Dendritic cell treated with granulocyte-macrophage colony-stimulating factor and Interleukin-4, amounts not matched to agents 40 ng/mL and 50 ng/mL, for 4 days (primary cell): ENCODE data around the gene SLFN12.
"Not testable (repeated sequence)": the region's sequence is repeated elsewhere in the genome, so short reads cannot be mapped to it uniquely, and the experiment has no call there.

Source experiments
- H3K27ac Mint-ChIP-seq: one replicate; pipeline ENCODE4 v1.8.0; 2022; ENCODE audit warnings: mild to moderate bottlenecking, mixed read lengths
- H3K27me3 Mint-ChIP-seq: one replicate; pipeline ENCODE4 v1.8.0; 2022; ENCODE audit warnings: mild to moderate bottlenecking, mixed read lengths
- H3K36me3 Mint-ChIP-seq: one replicate; pipeline ENCODE4 v1.8.0; 2022; ENCODE audit warnings: low read depth, mixed read lengths
- H3K4me1 Mint-ChIP-seq: one replicate; pipeline ENCODE4 v1.8.0; 2022; ENCODE audit warnings: low read depth, mixed read lengths
- H3K4me3 Mint-ChIP-seq: one replicate; pipeline ENCODE4 v1.8.0; 2022; ENCODE audit warnings: mild to moderate bottlenecking, moderate library complexity, mixed read lengths
- H3K9me3 Mint-ChIP-seq: one replicate; pipeline ENCODE4 v1.8.0; 2022; ENCODE audit warnings: mixed read lengths
- intact Hi-C: fragments of 100-400 bp; cut with micrococcal nuclease; formaldehyde crosslinking; loops from one replicate; pipeline ENCODE4 v1.15.0; 2022

SLFN12 gene

GRCh38 chr17:35432176-35433074, at the start of gene SLFN12:
Gene SLFN12, minus strand, starts transcription at chr17:35432500. Its CDS starts 9,472 bp downstream, at chr17:35423028.
- Mint-ChIP-seq H3K9me3 (no peaks in the 10 kb centered on the region), H3K36me3 (peaks cover 37% of the 10 kb centered on the region), H3K4me1 (peaks cover 58% of the 10 kb centered on the region), H3K4me3 (peak within 1 kb of the TSS; percentile 86), H3K27me3 (no peaks in the 10 kb centered on the region), H3K27ac (peak within 1 kb of the TSS; percentile 89)
- intact Hi-C loops: loop anchor here (2.0 kb wide), 2 partner anchors 16 to 60 kb away; partner anchors contain the start of genes SLFN11 and SLFN13

DNA sequence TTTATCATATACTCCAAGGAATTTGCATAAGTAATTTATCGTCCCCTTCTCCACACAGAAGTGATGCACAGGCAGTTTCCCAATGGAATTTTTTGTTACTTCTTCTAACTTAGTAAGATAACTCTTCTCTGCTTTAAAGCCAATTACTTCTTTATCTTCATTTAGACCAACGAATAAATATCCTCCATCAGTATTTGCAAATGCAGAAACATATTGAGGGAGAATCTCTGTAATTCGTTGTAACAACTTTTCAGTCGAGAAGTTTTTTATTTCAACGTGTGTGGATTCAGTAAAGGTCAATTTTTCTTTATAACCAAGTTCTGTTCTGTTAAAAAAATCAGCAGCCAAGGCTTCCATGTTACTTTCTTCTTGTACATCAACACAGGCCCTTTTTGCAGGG, 47.0 kb upstream of the SLFN12 start:
- Mint-ChIP-seq H3K27me3 (peaks cover 59% of the 10 kb centered on the region), H3K4me1 (no peaks in the 10 kb centered on the region), H3K9me3 (peaks cover 20% of the 10 kb centered on the region), H3K4me3 (no peak overlapping the region), H3K36me3 (peaks cover 8% of the 10 kb centered on the region), H3K27ac (no peak overlapping the region)
- intact Hi-C loops: no loop called here

DNA sequence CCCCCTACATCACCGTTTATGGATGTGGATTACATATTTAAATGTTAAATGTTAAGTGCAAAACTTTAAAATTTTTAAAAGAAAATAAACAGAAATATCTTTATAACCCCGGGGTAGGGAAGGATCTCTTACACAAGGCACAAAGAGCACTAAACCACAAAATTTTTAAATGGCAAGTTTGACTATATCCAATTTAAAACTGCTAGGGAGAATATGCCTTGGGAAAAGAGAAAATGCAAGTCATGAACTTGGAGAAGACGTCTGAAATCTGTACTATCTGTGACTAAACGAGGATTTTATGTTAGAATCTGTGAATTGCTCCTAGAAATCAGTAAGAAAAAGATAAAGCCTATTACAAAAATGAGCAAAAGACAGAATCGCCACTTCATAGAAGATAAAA, 44.9 kb upstream of the SLFN12 start:
- H3K27ac Mint-ChIP-seq: no peak overlapping the region
- H3K4me3 Mint-ChIP-seq: no peak overlapping the region
- peaks cover 54% of the 10 kb centered on the region for H3K27me3 Mint-ChIP-seq
- no peaks in the 10 kb centered on the region for H3K4me1 Mint-ChIP-seq
- peaks cover 3% of the 10 kb centered on the region for H3K9me3 Mint-ChIP-seq
- no peaks in the 10 kb centered on the region for H3K36me3 Mint-ChIP-seq
- intact Hi-C loops: no loop called here

DNA sequence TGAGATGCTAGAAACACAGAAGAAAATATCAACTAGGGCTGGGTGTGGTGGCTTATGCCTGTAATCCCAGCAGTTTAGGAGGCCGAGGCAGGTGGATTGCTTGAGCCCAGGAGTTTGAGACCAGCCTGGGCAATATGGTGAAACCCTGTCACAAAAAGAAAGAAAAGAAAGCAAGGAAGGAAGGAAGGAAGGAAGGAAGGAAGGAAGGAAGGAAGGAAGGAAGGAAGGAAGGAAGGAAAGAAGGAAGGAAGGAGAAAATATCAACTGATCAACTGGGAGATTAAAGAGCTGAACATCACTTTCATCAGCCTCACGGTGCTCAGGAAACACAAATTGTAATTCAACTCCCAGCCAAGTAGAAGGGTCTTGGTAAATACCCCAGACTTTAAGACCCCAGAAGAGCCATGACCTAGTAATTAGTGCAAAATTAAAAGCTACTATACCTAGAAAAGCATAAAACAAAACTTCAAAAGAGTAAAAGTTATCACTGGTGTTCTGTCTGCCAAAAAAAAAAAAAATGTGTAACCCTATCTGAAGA, 44.1 kb upstream of the SLFN12 start:
- no peak overlapping the region for H3K27ac Mint-ChIP-seq
- H3K4me1 Mint-ChIP-seq: no peaks in the 10 kb centered on the region
- peaks cover 8% of the 10 kb centered on the region for H3K9me3 Mint-ChIP-seq
- H3K36me3 Mint-ChIP-seq: no peaks in the 10 kb centered on the region
- peaks cover 55% of the 10 kb centered on the region for H3K27me3 Mint-ChIP-seq
- intact Hi-C loops: no loop called here
- no peak overlapping the region for H3K4me3 Mint-ChIP-seq

DNA sequence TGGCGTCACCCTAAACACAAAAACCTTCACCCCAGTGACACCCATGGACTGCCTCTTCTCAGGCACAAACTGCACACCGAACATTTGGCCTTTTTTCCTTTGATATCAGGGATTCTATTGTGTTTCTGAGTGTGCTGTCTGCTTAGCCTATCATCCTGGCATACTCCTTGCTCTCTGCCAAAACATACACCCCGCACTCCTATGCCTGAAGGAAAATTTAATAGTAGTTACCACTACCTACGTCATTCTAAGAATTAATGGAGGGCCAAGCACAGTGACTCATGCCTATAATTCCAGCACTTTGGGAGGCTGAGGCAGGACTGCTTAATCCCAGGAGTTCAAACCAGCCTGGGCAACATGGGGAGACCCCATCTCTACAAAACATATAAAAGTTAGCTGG, 36.2 kb upstream of the SLFN12 start:
- Mint-ChIP-seq H3K4me3 (no peak overlapping the region), H3K9me3 (peaks cover 8% of the 10 kb centered on the region), H3K36me3 (no peaks in the 10 kb centered on the region), H3K4me1 (no peaks in the 10 kb centered on the region), H3K27me3 (peaks cover 20% of the 10 kb centered on the region), H3K27ac (no peak overlapping the region)
- intact Hi-C loops: no loop called here

DNA sequence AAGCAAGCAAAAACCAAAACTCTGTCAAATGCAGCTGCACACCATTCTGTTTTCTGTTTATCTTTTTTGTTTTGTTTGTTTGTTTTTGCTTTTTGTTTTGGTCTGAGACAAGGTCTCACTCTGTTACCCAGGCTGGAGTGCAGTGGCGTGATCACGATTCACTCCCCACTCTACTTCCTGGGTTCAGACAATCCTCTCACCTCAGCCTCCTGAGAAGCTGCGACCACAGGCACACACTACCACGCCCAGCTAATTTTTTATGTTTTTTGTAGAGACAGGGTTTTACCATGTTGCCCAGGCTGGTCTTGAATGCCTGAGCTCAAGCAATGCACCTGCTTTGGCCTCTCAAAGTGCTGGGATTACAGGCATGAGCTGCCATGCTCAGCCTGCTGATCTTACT, 35.5 kb upstream of the SLFN12 start:
- H3K27ac Mint-ChIP-seq: no peak overlapping the region
- intact Hi-C loops: no loop called here
- H3K4me1 Mint-ChIP-seq: no peaks in the 10 kb centered on the region
- peaks cover 21% of the 10 kb centered on the region for H3K27me3 Mint-ChIP-seq
- no peaks in the 10 kb centered on the region for H3K36me3 Mint-ChIP-seq
- no peak overlapping the region for H3K4me3 Mint-ChIP-seq
- H3K9me3 Mint-ChIP-seq: peaks cover 8% of the 10 kb centered on the region

DNA sequence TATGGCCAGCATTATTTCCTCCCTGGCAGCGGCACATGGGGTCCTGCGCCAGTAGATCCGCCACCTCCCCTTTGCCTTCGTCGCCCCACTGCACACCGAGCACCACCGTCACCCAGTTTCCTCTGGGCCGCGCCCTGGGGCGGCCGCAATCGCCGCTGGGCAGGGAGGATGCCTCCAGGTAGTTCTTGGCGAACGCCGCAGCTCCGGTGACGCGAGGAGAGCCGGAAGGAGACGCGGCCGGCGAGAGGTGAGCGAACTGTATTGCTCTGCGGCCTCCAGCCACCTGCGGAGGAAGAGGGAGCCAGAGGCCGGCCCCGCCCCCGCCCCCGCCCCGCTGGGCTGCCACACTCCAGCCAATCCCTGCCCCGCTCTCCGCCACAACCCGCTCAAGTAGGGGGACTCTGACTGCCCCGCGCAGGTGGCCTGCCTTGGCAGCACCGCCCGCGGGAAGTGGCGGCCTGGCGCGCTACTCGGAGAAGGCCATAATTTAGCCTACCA, 28.1 kb upstream of the SLFN12 start:
- peaks cover 66% of the 10 kb centered on the region for H3K27me3 Mint-ChIP-seq
- intact Hi-C loops: no loop called here
- no peak overlapping the region for H3K27ac Mint-ChIP-seq
- peak overlapping the region; percentile 24 for H3K4me3 Mint-ChIP-seq
- H3K9me3 Mint-ChIP-seq: no peaks in the 10 kb centered on the region
- H3K36me3 Mint-ChIP-seq: no peaks in the 10 kb centered on the region
- peaks cover 13% of the 10 kb centered on the region for H3K4me1 Mint-ChIP-seq

GRCh38 chr17:35454035-35454434, 21.7 kb upstream of the SLFN12 start:
- H3K9me3 Mint-ChIP-seq, H3K4me3 Mint-ChIP-seq, H3K36me3 Mint-ChIP-seq, intact Hi-C loops, H3K27ac Mint-ChIP-seq: not testable (repeated sequence)
- Mint-ChIP-seq H3K4me1 (peaks cover 11% of the 10 kb centered on the region), H3K27me3 (peaks cover 52% of the 10 kb centered on the region)

DNA sequence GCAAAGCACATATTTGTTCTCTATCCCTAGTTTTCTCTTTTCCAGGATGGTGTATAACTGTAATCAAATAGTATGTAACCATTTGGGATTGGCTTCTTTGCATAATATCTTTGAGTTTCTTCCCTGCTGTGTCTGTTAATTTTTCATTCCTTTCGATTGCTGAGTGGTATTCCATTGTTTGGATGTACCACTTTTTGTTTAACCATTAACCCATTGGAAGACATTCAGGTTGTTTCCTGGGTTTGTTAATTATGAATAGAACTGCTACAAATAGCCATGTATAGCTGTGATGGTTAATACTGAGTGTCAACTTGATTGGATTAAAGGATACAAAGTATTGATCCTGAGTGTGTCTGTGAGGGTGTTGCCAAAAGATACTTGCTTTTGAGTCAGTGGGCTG, 20.9 kb upstream of the SLFN12 start:
- Mint-ChIP-seq H3K4me1 (peaks cover 18% of the 10 kb centered on the region), H3K36me3 (no peaks in the 10 kb centered on the region), H3K9me3 (no peaks in the 10 kb centered on the region), H3K27me3 (peaks cover 50% of the 10 kb centered on the region), H3K27ac (no peak overlapping the region), H3K4me3 (no peak overlapping the region)
- intact Hi-C loops: no loop called here

DNA sequence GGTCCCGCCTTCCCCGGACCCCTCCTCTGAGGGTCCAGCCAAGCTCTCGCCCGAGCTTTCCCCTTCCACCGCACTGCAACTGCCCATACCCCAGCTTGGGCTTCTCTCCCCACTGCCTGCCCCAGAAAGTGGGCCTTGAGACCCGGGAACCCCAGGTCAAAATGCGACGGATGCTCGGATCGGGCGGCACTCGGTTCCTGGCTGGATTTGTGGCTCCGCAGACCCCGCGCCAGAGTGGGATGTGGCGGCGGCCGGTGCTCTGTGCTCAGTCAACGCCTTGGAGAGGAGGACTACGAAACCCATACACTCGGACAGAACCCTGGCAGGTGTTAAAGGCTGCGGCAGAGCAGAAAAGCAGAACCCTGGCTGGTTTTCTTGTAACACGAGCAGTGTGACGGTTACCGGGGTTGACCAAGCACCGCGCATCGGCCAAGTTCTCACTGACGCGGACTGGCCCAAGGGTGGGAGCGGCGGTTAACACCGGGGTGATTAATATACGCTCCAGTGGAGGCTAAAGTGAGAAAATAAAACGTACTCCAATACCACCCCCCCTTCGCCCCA, 17.2 kb upstream of the SLFN12 start:
- H3K4me3 Mint-ChIP-seq: peak overlapping the region; percentile 71
- intact Hi-C loops: loop anchor here (2.0 to 5.0 kb wide), 3 partner anchors 17 to 83 kb away; partner anchors contain the start of gene SLFN12
- no peaks in the 10 kb centered on the region for H3K36me3 Mint-ChIP-seq
- H3K27ac Mint-ChIP-seq: peak overlapping the region; percentile 76
- H3K4me1 Mint-ChIP-seq: peaks cover 25% of the 10 kb centered on the region
- no peaks in the 10 kb centered on the region for H3K9me3 Mint-ChIP-seq
- H3K27me3 Mint-ChIP-seq: peaks cover 34% of the 10 kb centered on the region

DNA sequence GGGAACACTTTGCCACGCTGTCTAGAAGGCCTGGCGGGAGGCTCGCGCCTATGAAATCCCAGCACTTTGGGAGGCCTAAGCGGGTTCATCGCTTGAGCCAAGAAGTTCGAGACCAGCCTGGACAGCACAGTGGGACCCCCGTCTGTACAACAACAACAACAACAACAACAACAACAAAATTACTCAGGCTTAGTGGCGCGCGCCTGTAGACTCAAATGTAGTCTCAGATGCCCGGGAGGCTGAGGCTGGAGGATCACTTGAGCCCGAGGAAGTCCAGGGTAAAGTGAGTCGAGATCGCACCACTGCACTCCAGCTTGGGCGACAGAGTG, 16.6 kb upstream of the SLFN12 start:
- peak overlapping the region; percentile 71 for H3K4me3 Mint-ChIP-seq
- peaks cover 30% of the 10 kb centered on the region for H3K4me1 Mint-ChIP-seq
- intact Hi-C loops: loop anchor here (2.0 to 5.0 kb wide), 3 partner anchors 16 to 84 kb away; partner anchors contain the start of gene SLFN12
- peaks cover 33% of the 10 kb centered on the region for H3K27me3 Mint-ChIP-seq
- no peaks in the 10 kb centered on the region for H3K9me3 Mint-ChIP-seq
- peak overlapping the region; percentile 76 for H3K27ac Mint-ChIP-seq
- no peaks in the 10 kb centered on the region for H3K36me3 Mint-ChIP-seq

- Mint-ChIP-seq H3K36me3 (no peaks in the 10 kb centered on the region), H3K4me1 (peaks cover 30% of the 10 kb centered on the region), H3K27ac (peak within 1 kb of the TSS; percentile 76), H3K9me3 (no peaks in the 10 kb centered on the region), H3K4me3 (peak within 1 kb of the TSS; percentile 71), H3K27me3 (peaks cover 31% of the 10 kb centered on the region)
- intact Hi-C loops: loop anchor here (2.0 to 5.0 kb wide), 3 partner anchors 16 to 84 kb away; partner anchors contain the start of gene SLFN12
These were observed 16.1 kb upstream of the SLFN12 start, which contains the start of gene SLFN13 for GRCh38 chr17:35448214-35448898. Gene SLFN13, minus strand, starts transcription at chr17:35448766. Its CDS starts 3,086 bp downstream, at chr17:35445680.

DNA sequence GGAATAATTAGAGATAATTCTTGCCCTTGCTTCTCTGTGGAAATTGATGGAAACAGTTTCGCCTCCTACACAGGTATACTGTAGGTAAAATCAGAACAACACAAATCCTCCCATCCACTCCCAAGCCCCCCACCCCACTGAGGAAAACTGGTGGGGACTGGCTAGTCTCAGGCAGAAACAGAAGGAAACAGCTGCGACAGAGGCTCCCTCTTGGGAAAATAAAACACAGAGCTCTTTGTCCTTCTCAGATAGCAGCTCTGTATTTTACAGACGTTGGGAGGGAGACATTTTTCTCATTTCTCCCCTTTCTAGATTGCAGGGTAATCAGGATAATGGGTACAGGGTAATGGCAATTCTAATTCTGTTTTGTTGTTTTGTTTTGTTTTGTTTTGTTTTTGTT, 15.2 kb upstream of the SLFN12 start:
- Mint-ChIP-seq H3K9me3 (no peaks in the 10 kb centered on the region), H3K27me3 (peaks cover 27% of the 10 kb centered on the region), H3K4me3 (no peak overlapping the region), H3K36me3 (no peaks in the 10 kb centered on the region), H3K27ac (no peak overlapping the region), H3K4me1 (peaks cover 30% of the 10 kb centered on the region)
- intact Hi-C loops: loop anchor here (5.0 kb wide), 1 partner anchor 40 kb away; no protein-coding TSS in a partner anchor
